Measurements from ENCODE around the gene KCNB1.

Gene KCNB1

GRCh38 chr20:49406666-49407065 is 75.8 kb downstream of the KCNB1 start:
- Histone ChIP-seq H3K9me3 (no peaks in the 10 kb centered on the region), H3K27ac (no peak overlapping the region), H3K4me3 (no peak overlapping the region), H3K27me3 (no peaks in the 10 kb centered on the region), H3K36me3 (no peaks in the 10 kb centered on the region), H3K4me1 (peaks cover 0 to 32% (median 22%) of the 10 kb centered on the region in 4 donors)
- intact Hi-C loops (cut with DNase I; ENCODE audit: low total_unique reads) = no loop called here
- TF ChIP-seq, protein P1, sequence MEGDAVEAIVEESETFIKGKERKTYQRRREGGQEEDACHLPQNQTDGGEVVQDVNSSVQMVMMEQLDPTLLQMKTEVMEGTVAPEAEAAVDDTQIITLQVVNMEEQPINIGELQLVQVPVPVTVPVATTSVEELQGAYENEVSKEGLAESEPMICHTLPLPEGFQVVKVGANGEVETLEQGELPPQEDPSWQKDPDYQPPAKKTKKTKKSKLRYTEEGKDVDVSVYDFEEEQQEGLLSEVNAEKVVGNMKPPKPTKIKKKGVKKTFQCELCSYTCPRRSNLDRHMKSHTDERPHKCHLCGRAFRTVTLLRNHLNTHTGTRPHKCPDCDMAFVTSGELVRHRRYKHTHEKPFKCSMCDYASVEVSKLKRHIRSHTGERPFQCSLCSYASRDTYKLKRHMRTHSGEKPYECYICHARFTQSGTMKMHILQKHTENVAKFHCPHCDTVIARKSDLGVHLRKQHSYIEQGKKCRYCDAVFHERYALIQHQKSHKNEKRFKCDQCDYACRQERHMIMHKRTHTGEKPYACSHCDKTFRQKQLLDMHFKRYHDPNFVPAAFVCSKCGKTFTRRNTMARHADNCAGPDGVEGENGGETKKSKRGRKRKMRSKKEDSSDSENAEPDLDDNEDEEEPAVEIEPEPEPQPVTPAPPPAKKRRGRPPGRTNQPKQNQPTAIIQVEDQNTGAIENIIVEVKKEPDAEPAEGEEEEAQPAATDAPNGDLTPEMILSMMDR (IDR thresholded peaks at IDR 0.05) = no peak
- no peak for DNase-seq

- Histone ChIP-seq H3K36me3 (no peaks in the 10 kb centered on the region), H3K9me3 (no peaks in the 10 kb centered on the region), H3K4me1 (peaks cover 0 to 31% (median 21%) of the 10 kb centered on the region in 4 donors), H3K27ac (no peak overlapping the region), H3K4me3 (no peak overlapping the region), H3K27me3 (no peaks in the 10 kb centered on the region)
- no peak for DNase-seq
- intact Hi-C loops (cut with DNase I; ENCODE audit: low total_unique reads) = no loop called here
- TF ChIP-seq, protein P1 (IDR thresholded peaks at IDR 0.05) = no peak
Observed at GRCh38 chr20:49405696-49406095, 76.8 kb downstream of the KCNB1 start.

GRCh38 chr20:49405062-49405683 is 77.3 kb downstream of the KCNB1 start:
- Histone ChIP-seq H3K4me1 (peaks cover 0 to 32% (median 21%) of the 10 kb centered on the region in 4 donors), H3K9me3 (no peaks in the 10 kb centered on the region), H3K27ac (no peak overlapping the region), H3K36me3 (no peaks in the 10 kb centered on the region), H3K27me3 (no peaks in the 10 kb centered on the region), H3K4me3 (no peak overlapping the region)
- TF ChIP-seq, protein P1 (IDR thresholded peaks at IDR 0.05) = no peak
- intact Hi-C loops (cut with DNase I; ENCODE audit: low total_unique reads) = no loop called here
- no peak for DNase-seq

DNA sequence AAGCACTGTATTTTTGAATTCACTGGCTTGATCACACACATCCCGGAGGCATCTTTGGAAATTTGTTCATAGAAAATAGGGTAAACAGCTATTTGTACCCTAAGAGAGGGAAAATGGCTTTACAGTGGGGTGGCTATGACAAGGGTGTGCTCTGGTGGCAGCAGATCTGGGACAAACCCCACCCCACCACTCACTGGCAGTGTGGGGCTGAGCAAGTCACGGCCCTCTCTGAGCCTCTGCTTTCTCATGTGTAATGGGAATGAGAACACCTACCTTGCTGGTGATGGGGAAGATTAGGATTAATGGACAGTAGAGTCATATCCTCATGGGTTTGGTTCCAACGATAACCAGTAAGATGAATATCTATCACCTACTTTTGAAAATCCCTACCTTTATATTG is 78.0 kb downstream of the KCNB1 start:
- intact Hi-C loops (cut with DNase I; ENCODE audit: low total_unique reads) = no loop called here
- peaks cover 0 to 33% (median 22%) of the 10 kb centered on the region in 4 donors for H3K4me1 ChIP-seq
- no peak for DNase-seq

GRCh38 chr20:49403911-49404310 is 78.6 kb downstream of the KCNB1 start:
- intact Hi-C loops (cut with DNase I; ENCODE audit: low total_unique reads) = no loop called here
- Histone ChIP-seq H3K9me3 (no peaks in the 10 kb centered on the region), H3K4me1 (peaks cover 0 to 38% (median 26%) of the 10 kb centered on the region in 4 donors), H3K4me3 (no peak overlapping the region), H3K27me3 (no peaks in the 10 kb centered on the region), H3K36me3 (no peaks in the 10 kb centered on the region), H3K27ac (no peak overlapping the region)
- no peak for DNase-seq
- TF ChIP-seq, protein P1 (IDR thresholded peaks at IDR 0.05) = no peak

More for the DNA sequence above, 78.0 kb downstream of the KCNB1 start:
- TF ChIP-seq, protein P1 (IDR thresholded peaks at IDR 0.05) = no peak
- no peak overlapping the region for H3K4me3 ChIP-seq
- H3K9me3 ChIP-seq = no peaks in the 10 kb centered on the region
- no peak overlapping the region for H3K27ac ChIP-seq
- no peaks in the 10 kb centered on the region for H3K36me3 ChIP-seq
- no peaks in the 10 kb centered on the region for H3K27me3 ChIP-seq

Data from tibial artery (tissue), 4 donors.